Measurements from ENCODE around the gene PTX3. TPM values are rescaled to one million over a fixed set of nuclear protein-coding genes. Genes with fewer than 3 reads are reported as not detected.

Gene PTX3
- total RNA-seq, 4 donors from 2014 or later: 1.8 to 26.2 (median 3.7) TPM

DNA sequence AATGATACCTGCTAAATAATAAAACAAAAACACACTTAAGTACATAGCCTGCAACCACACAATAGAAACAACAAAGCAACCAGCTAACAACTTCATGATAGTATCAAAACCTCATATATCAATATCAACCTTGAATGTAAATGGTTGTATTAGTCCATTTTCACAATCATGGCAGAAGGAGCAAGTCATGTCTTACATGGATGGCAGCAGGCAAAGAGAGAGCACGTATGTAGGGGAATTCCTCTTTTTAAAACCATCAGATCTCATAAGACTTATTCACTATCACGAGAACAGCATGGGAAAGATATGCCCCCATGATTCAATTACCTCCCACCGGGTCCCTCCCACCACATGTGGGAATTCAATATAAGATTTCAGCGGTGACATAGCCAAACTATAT, 44.5 kb upstream of the PTX3 start:
- H3K4me3 ChIP-seq: no peak overlapping the region
- H3K27ac ChIP-seq: no peak overlapping the region
- in situ Hi-C loops (cut with MboI; ENCODE audit: low pct_ligation_motif_present in 1 of 4, low pct_unique_long_range_greater_than_20kb in 1 of 4, low sequenced_read_pairs in 3 of 4) (no loop called here), intact Hi-C loops (cut with DNase I; ENCODE audit: low total_unique reads) (no loop called here)
- no peaks in the 10 kb centered on the region for H3K36me3 ChIP-seq
- WGBS, 2 donors (ENCODE audit: low coverage in 1 of 2): 89 to 100% methylated on average over 2 to 4 of the region's 4 CpGs
- no peaks in the 10 kb centered on the region for H3K4me1 ChIP-seq
- no peaks in the 10 kb centered on the region for H3K27me3 ChIP-seq
- DNase-seq: no peak
- TF ChIP-seq CTCF (IDR thresholded peaks at IDR 0.05) (no peak), POLR2A (IDR thresholded peaks at IDR 0.05) (no peak), EP300 (IDR thresholded peaks at IDR 0.05; ENCODE audit: low read depth) (no peak), POLR2AphosphoS5 (IDR thresholded peaks at IDR 0.05) (no peak)
- no peaks in the 10 kb centered on the region for H3K9me3 ChIP-seq

GRCh38 chr3:157393113-157393512, 43.5 kb upstream of the PTX3 start:
- in situ Hi-C loops (cut with MboI; ENCODE audit: low pct_ligation_motif_present in 1 of 4, low pct_unique_long_range_greater_than_20kb in 1 of 4, low sequenced_read_pairs in 3 of 4): no loop called here
- H3K4me1 ChIP-seq: no peaks in the 10 kb centered on the region

DNA sequence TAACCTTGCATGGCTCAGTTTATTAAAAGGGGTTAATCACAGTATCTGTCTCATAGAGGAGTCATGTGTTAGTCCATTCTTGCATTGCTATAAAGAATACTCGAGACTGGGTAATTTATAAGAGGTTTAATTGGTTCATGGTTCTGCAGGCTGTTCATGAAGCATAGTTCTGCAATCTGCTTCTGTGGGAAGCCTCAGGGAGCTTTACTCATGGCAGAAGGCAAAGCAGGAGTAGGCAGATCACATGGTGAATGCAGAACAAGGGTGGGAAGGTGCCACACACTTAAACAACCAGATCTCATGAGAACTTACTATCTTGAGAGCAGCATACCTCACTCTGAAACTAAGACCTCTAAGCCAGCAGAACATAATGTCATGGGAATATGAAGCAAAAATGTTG, 42.2 kb upstream of the PTX3 start:
- in situ Hi-C loops (cut with MboI; ENCODE audit: low pct_ligation_motif_present in 1 of 4, low pct_unique_long_range_greater_than_20kb in 1 of 4, low sequenced_read_pairs in 3 of 4): no loop called here
- H3K4me1 ChIP-seq: no peaks in the 10 kb centered on the region
- intact Hi-C loops (cut with DNase I; ENCODE audit: low total_unique reads): no loop called here
- DNase-seq: no peak
- H3K36me3 ChIP-seq: no peaks in the 10 kb centered on the region
- 61% methylated on average over 1 of the region's 1 CpG; no CpG with 5 or more reads in 1 of the 2 donors for WGBS, 2 donors (ENCODE audit: low coverage in 1 of 2)
- H3K9me3 ChIP-seq: no peaks in the 10 kb centered on the region
- TF ChIP-seq POLR2A (IDR thresholded peaks at IDR 0.05): no peak
- TF ChIP-seq EP300 (IDR thresholded peaks at IDR 0.05; ENCODE audit: low read depth): no peak
- no peak for TF ChIP-seq POLR2AphosphoS5 (IDR thresholded peaks at IDR 0.05)
- no peaks in the 10 kb centered on the region for H3K27me3 ChIP-seq
- H3K4me3 ChIP-seq: no peak overlapping the region
- no peak overlapping the region for H3K27ac ChIP-seq

More at GRCh38 chr3:157393113-157393512, 43.5 kb upstream of the PTX3 start:
- no peaks in the 10 kb centered on the region for H3K27me3 ChIP-seq
- TF ChIP-seq EP300 (IDR thresholded peaks at IDR 0.05; ENCODE audit: low read depth): no peak
- no peak for TF ChIP-seq POLR2A (IDR thresholded peaks at IDR 0.05)
- no peak for TF ChIP-seq POLR2AphosphoS5 (IDR thresholded peaks at IDR 0.05)
- no peak for TF ChIP-seq CTCF (IDR thresholded peaks at IDR 0.05)
- H3K36me3 ChIP-seq: no peaks in the 10 kb centered on the region
- DNase-seq: no peak
- no peak overlapping the region for H3K27ac ChIP-seq
- H3K9me3 ChIP-seq: no peaks in the 10 kb centered on the region
- H3K4me3 ChIP-seq: no peak overlapping the region
- intact Hi-C loops (cut with DNase I; ENCODE audit: low total_unique reads): no loop called here

DNA sequence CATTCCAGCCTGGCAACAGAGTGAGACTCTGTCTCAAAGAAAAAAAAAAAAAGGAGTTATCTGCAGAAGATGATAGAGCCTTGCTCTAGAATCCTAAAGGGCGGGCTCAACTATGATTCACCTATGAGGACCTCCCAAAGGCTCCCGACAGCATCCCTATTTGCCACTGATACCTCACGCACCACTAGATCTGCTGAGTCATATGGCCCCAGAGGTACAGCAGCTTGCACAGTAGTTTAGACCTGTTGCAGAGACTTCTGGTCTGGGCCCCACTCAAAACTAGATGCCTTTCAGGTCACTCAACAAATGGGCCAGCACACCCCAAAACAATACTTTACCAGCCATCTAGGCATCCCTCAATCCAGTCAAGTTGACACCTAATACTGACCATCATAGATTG, 38.1 kb upstream of the PTX3 start:
- Histone ChIP-seq H3K4me1 (no peaks in the 10 kb centered on the region), H3K27ac (no peak overlapping the region), H3K27me3 (no peaks in the 10 kb centered on the region), H3K4me3 (no peak overlapping the region), H3K9me3 (no peaks in the 10 kb centered on the region), H3K36me3 (no peaks in the 10 kb centered on the region)
- no peak for DNase-seq
- no peak for TF ChIP-seq CTCF (IDR thresholded peaks at IDR 0.05)
- TF ChIP-seq EP300 (IDR thresholded peaks at IDR 0.05; ENCODE audit: low read depth): no peak
- TF ChIP-seq POLR2A (IDR thresholded peaks at IDR 0.05): no peak
- no peak for TF ChIP-seq POLR2AphosphoS5 (IDR thresholded peaks at IDR 0.05)
- WGBS, 2 donors (ENCODE audit: low coverage in 1 of 2): 80 to 81% methylated on average over 1 to 3 of the region's 3 CpGs
- in situ Hi-C loops (cut with MboI; ENCODE audit: low pct_ligation_motif_present in 1 of 4, low pct_unique_long_range_greater_than_20kb in 1 of 4, low sequenced_read_pairs in 3 of 4): no loop called here
- intact Hi-C loops (cut with DNase I; ENCODE audit: low total_unique reads): no loop called here

- in situ Hi-C loops (cut with MboI; ENCODE audit: low pct_ligation_motif_present in 1 of 4, low pct_unique_long_range_greater_than_20kb in 1 of 4, low sequenced_read_pairs in 3 of 4): no loop called here
- no peak for DNase-seq
- intact Hi-C loops (cut with DNase I; ENCODE audit: low total_unique reads): no loop called here
- TF ChIP-seq EP300 (IDR thresholded peaks at IDR 0.05; ENCODE audit: low read depth): no peak
- no peak for TF ChIP-seq CTCF (IDR thresholded peaks at IDR 0.05)
- TF ChIP-seq POLR2A (IDR thresholded peaks at IDR 0.05): no peak
- TF ChIP-seq POLR2AphosphoS5 (IDR thresholded peaks at IDR 0.05): no peak
- Histone ChIP-seq H3K9me3 (no peaks in the 10 kb centered on the region), H3K27ac (no peak overlapping the region), H3K4me1 (no peaks in the 10 kb centered on the region), H3K4me3 (no peak overlapping the region), H3K27me3 (no peaks in the 10 kb centered on the region), H3K36me3 (no peaks in the 10 kb centered on the region)
- 42 to 67% methylated on average over 1 of the region's 1 CpG for WGBS, 2 donors (ENCODE audit: low coverage in 1 of 2)
Measured at GRCh38 chr3:157404381-157404780, 32.3 kb upstream of the PTX3 start.

Data from transverse colon (tissue), 4 donors.